Loucy (cell line): ENCODE measurements around the gene SERPINA5.

Experiments used
- H2AFZ ChIP-seq: fragments of 200-600 bp; sonication (generic); 2 replicates; pipeline ENCODE4 v1.6.0; 2016; ENCODE audit warnings: antibody characterized with exemption, mild to moderate bottlenecking, low read length, moderate library complexity
- H3F3A ChIP-seq: fragments of 200-600 bp; 2 replicates; pipeline ENCODE4 v1.6.0; 2016; ENCODE audit warnings: antibody characterized with exemption, low read depth, mild to moderate bottlenecking
- H3K27me3 ChIP-seq: fragments of 200-600 bp; sonication (generic); 2 replicates; pipeline ENCODE4 v1.6.1; 2014; ENCODE audit warnings: low read length, mild to moderate bottlenecking; ENCODE audit not compliant: insufficient read depth, poor library complexity, severe bottlenecking
- H3K36me3 ChIP-seq: fragments of 200-600 bp; sonication (generic); 2 replicates; pipeline ENCODE4 v1.6.1; 2016; ENCODE audit warnings: low read length; ENCODE audit not compliant: insufficient read depth
- H3K4me1 ChIP-seq: fragments of 200-600 bp; sonication (generic); 2 replicates; pipeline ENCODE4 v1.5.1; 2014; ENCODE audit warnings: low read length, mild to moderate bottlenecking; ENCODE audit not compliant: insufficient read depth, poor library complexity, severe bottlenecking
- H3K4me2 ChIP-seq: fragments of 200-600 bp; sonication (generic); 2 replicates; pipeline ENCODE4 v1.6.0; 2014; ENCODE audit warnings: antibody characterized with exemption, low read length, low read depth, mild to moderate bottlenecking; ENCODE audit not compliant: poor library complexity, severe bottlenecking
- H3K4me3 ChIP-seq: fragments of 200-600 bp; sonication (generic); 2 replicates; pipeline ENCODE4 v1.5.1; 2014; ENCODE audit warnings: low read length, mild to moderate bottlenecking, mixed read lengths; ENCODE audit not compliant: poor library complexity, severe bottlenecking
- H3K79me2 ChIP-seq: fragments of 200-600 bp; sonication (generic); 2 replicates; pipeline ENCODE4 v1.6.1; 2014; ENCODE audit warnings: low read length; ENCODE audit not compliant: insufficient read depth
- H3K9ac ChIP-seq: fragments of 200-600 bp; sonication (generic); 2 replicates; pipeline ENCODE4 v1.6.0; 2014; ENCODE audit warnings: mild to moderate bottlenecking, low read depth, low read length, moderate library complexity; ENCODE audit not compliant: poor library complexity, severe bottlenecking
- H3K9me2 ChIP-seq: fragments of 200-600 bp; sonication (generic); replicated peaks from 2 replicates; pipeline ENCODE4 v1.6.1; 2016; ENCODE audit warnings: low read depth, low read length, mixed read lengths
- H3K9me3 ChIP-seq: fragments of 200-600 bp; sonication (generic); 2 replicates; pipeline ENCODE4 v1.6.1; 2014; ENCODE audit warnings: mild to moderate bottlenecking, antibody characterized with exemption, low read length, low read depth; ENCODE audit not compliant: insufficient read depth
- H4K20me1 ChIP-seq: fragments of 200-600 bp; sonication (generic); 2 replicates; pipeline ENCODE4 v1.6.0; 2014; ENCODE audit warnings: antibody characterized with exemption, low read length, mild to moderate bottlenecking; ENCODE audit not compliant: insufficient read depth, poor library complexity, severe bottlenecking
- CTCF ChIP-seq: fragments of 200-600 bp; sonication (generic); conservative IDR thresholded peaks from 2 replicates; pipeline ENCODE4 v1.5.1; 2014; ENCODE audit warnings: mild to moderate bottlenecking, antibody characterized with exemption, low read length
- EZH2phosphoT487 ChIP-seq: fragments of 200-600 bp; IDR thresholded peaks from 2 replicates; pipeline ENCODE4 v1.6.1; 2018; ENCODE audit warnings: antibody characterized with exemption, mild to moderate bottlenecking, moderate library complexity, borderline replicate concordance

The SERPINA5 gene

GRCh38 chr14:94615823-94616570 is 34.8 kb downstream of the SERPINA5 start:
- no peak overlapping the region for H3K4me2 ChIP-seq

GRCh38 chr14:94617366-94617941 is 36.2 kb downstream of the SERPINA5 start:
- Histone ChIP-seq H3K4me1 (no peaks in the 10 kb centered on the region), H3F3A (no peaks in the 10 kb centered on the region), H3K4me2 (no peak overlapping the region), H3K27me3 (no peaks in the 10 kb centered on the region), H4K20me1 (no peaks in the 10 kb centered on the region), H3K9ac (no peak overlapping the region), H3K79me2 (no peaks in the 10 kb centered on the region), H3K9me3 (peaks cover 13% of the 10 kb centered on the region; the same call in 1 of the 2 replicates), H3K4me3 (no peak overlapping the region), H3K36me3 (no peaks in the 10 kb centered on the region), H3K9me2 (no peaks in the 10 kb centered on the region), H2AFZ (no peak overlapping the region)
- TF ChIP-seq CTCF (no peak), EZH2phosphoT487 (no peak)

More at GRCh38 chr14:94615823-94616570, 34.8 kb downstream of the SERPINA5 start:
- H3F3A ChIP-seq: no peaks in the 10 kb centered on the region
- H3K4me1 ChIP-seq: no peaks in the 10 kb centered on the region
- no peaks in the 10 kb centered on the region for H3K79me2 ChIP-seq
- H3K4me3 ChIP-seq: no peak overlapping the region
- H3K27me3 ChIP-seq: no peaks in the 10 kb centered on the region
- H4K20me1 ChIP-seq: no peaks in the 10 kb centered on the region
- H3K9me3 ChIP-seq: peaks cover 13% of the 10 kb centered on the region; the same call in 1 of the 2 replicates
- no peaks in the 10 kb centered on the region for H3K9me2 ChIP-seq
- H3K36me3 ChIP-seq: no peaks in the 10 kb centered on the region
- H2AFZ ChIP-seq: no peak overlapping the region
- H3K9ac ChIP-seq: no peak overlapping the region
- TF ChIP-seq CTCF: no peak
- no peak for TF ChIP-seq EZH2phosphoT487

GRCh38 chr14:94617988-94618822 is 37.0 kb downstream of the SERPINA5 start:
- Histone ChIP-seq H3K27me3 (no peaks in the 10 kb centered on the region), H3K4me1 (no peaks in the 10 kb centered on the region), H3K4me2 (no peak overlapping the region), H4K20me1 (no peaks in the 10 kb centered on the region), H3K9me2 (no peaks in the 10 kb centered on the region), H3K36me3 (no peaks in the 10 kb centered on the region), H2AFZ (no peak overlapping the region), H3K9ac (no peak overlapping the region), H3K4me3 (no peak overlapping the region), H3K79me2 (no peaks in the 10 kb centered on the region), H3F3A (no peaks in the 10 kb centered on the region), H3K9me3 (peaks cover 19% of the 10 kb centered on the region; the same call in 1 of the 2 replicates)
- TF ChIP-seq CTCF (no peak), EZH2phosphoT487 (no peak)
